ENCODE results near the gene GINS3. TPM values are rescaled to one million over a fixed set of nuclear protein-coding genes. Genes with fewer than 3 reads are reported as not detected.

Gene GINS3
- total RNA-seq, 3 donors from 2014 or later (not counting 1 experiment from before 2014, with no cell fraction given): 1.4 to 3.5 (median 2.2) TPM

- Histone ChIP-seq H3K9me3 (ENCODE audit: control insufficient read depth, insufficient read depth, low read length) (no peaks in the 10 kb centered on the region), H3K27me3 (ENCODE audit: control insufficient read depth, insufficient read depth, low read length) (peaks cover 6% of the 10 kb centered on the region), H3K4me3 (ENCODE audit: low read length) (no peak overlapping the region), H3K36me3 (ENCODE audit: control insufficient read depth, insufficient read depth, low read length) (no peaks in the 10 kb centered on the region), H3K27ac (ENCODE audit: low read length) (no peak overlapping the region), H3K4me1 (ENCODE audit: control insufficient read depth, insufficient read depth, low read length) (no peaks in the 10 kb centered on the region)
- DNase-seq: no peak
- Mint-ChIP-seq H3K9me3 (no peaks in the 10 kb centered on the region), H3K27ac (no peak overlapping the region), H3K4me1 (no peaks in the 10 kb centered on the region), H3K4me3 (no peak overlapping the region), H3K36me3 (no peaks in the 10 kb centered on the region), H3K27me3 (ENCODE audit: low read depth in 2 of 2) (peaks cover 39 to 57% of the 10 kb centered on the region in 2 donors)
- intact Hi-C loops (cut with micrococcal nuclease): no loop called here
- ATAC-seq: no peak
- 69% methylated on average over 5 of the region's 5 CpGs for WGBS (ENCODE audit: insufficient coverage)
- no peak for TF ChIP-seq CTCF (IDR thresholded peaks at IDR 0.05)
Observed at GRCh38 chr16:58346831-58347371, 45.4 kb upstream of the GINS3 start.

DNA sequence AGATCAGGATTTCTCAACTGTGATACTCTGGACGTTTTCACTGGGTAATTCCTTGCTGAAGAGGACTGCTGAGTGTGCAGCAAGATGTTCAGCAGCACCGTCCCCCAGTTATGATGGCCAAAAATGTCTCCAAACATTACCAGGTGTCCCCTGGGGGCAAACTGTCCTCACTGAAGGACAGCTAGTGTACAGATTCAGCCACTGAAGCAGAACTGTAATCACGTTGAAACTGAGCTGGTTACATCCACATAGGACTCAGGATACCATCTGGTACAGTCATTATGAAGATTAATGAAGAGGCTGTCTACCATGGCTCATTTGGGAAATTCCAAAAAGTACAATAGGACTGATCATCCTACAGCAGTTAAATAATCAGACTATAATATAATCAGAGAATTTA is 43.3 kb upstream of the GINS3 start:
- Mint-ChIP-seq H3K9me3 (no peaks in the 10 kb centered on the region), H3K27me3 (ENCODE audit: low read depth in 2 of 2) (peaks cover 31 to 65% of the 10 kb centered on the region in 2 donors), H3K27ac (no peak overlapping the region), H3K4me3 (no peak overlapping the region), H3K36me3 (no peaks in the 10 kb centered on the region), H3K4me1 (no peaks in the 10 kb centered on the region)
- Histone ChIP-seq H3K4me3 (ENCODE audit: low read length) (no peak overlapping the region), H3K36me3 (ENCODE audit: control insufficient read depth, insufficient read depth, low read length) (no peaks in the 10 kb centered on the region), H3K27me3 (ENCODE audit: control insufficient read depth, insufficient read depth, low read length) (peaks cover 5% of the 10 kb centered on the region), H3K4me1 (ENCODE audit: control insufficient read depth, insufficient read depth, low read length) (no peaks in the 10 kb centered on the region), H3K27ac (ENCODE audit: low read length) (no peak overlapping the region), H3K9me3 (ENCODE audit: control insufficient read depth, insufficient read depth, low read length) (peaks cover 3% of the 10 kb centered on the region)
- ATAC-seq: no peak
- DNase-seq: no peak
- TF ChIP-seq CTCF (IDR thresholded peaks at IDR 0.05): no peak
- WGBS (ENCODE audit: insufficient coverage): 48% methylated on average over 3 of the region's 3 CpGs
- intact Hi-C loops (cut with micrococcal nuclease): no loop called here

GRCh38 chr16:58352690-58353089 is 39.6 kb upstream of the GINS3 start:
- DNase-seq (no peak), ATAC-seq (no peak)
- H3K4me1 Mint-ChIP-seq: no peaks in the 10 kb centered on the region
- H3K27ac Mint-ChIP-seq: no peak overlapping the region
- WGBS (ENCODE audit: insufficient coverage): 81% methylated on average over 8 of the region's 8 CpGs
- Histone ChIP-seq H3K4me1 (ENCODE audit: control insufficient read depth, insufficient read depth, low read length) (no peaks in the 10 kb centered on the region), H3K36me3 (ENCODE audit: control insufficient read depth, insufficient read depth, low read length) (no peaks in the 10 kb centered on the region), H3K27ac (ENCODE audit: low read length) (no peak overlapping the region), H3K4me3 (ENCODE audit: low read length) (no peak overlapping the region), H3K9me3 (ENCODE audit: control insufficient read depth, insufficient read depth, low read length) (peaks cover 3% of the 10 kb centered on the region), H3K27me3 (ENCODE audit: control insufficient read depth, insufficient read depth, low read length) (peaks cover 3% of the 10 kb centered on the region)
- intact Hi-C loops (cut with micrococcal nuclease): no loop called here
- TF ChIP-seq CTCF (IDR thresholded peaks at IDR 0.05): no peak
- no peaks in the 10 kb centered on the region for H3K9me3 Mint-ChIP-seq
- H3K27me3 Mint-ChIP-seq (ENCODE audit: low read depth in 2 of 2): peaks cover 35 to 67% of the 10 kb centered on the region in 2 donors
- H3K4me3 Mint-ChIP-seq: no peak overlapping the region
- no peaks in the 10 kb centered on the region for H3K36me3 Mint-ChIP-seq

DNA sequence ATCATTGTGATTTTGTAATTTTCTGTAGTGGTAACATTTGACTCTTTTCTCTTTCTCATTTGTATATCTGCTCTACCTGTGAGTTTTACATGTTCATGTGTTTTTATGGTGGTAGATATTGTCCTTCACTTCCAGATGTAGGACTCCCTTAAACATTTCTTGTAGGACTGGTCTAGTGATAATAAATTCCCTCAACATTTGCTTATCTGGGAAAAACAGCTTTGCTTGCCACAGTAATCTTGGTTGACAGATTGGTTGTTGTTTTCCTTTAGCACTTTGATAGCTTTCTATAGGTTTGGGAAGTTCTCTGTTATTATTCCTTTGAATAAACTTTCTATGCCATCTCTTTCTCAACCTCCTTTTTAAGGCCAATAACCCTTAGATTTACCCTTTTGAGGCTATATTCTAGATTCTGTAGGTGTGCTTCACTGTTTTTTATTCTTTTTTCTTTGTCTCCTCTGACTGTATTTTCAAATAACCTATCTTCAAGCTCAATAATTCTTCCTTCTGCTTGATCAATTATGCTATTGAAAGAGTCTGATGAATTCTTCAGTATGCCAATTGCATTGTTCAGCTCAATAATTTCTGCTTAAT is 32.1 kb upstream of the GINS3 start:
- peaks cover 5 to 14% of the 10 kb centered on the region in 2 donors for H3K9me3 Mint-ChIP-seq
- H3K36me3 Mint-ChIP-seq: peaks cover 25% of the 10 kb centered on the region
- H3K27me3 ChIP-seq (ENCODE audit: control insufficient read depth, insufficient read depth, low read length): no peaks in the 10 kb centered on the region

More for the DNA sequence above, 32.1 kb upstream of the GINS3 start:
- Histone ChIP-seq H3K4me1 (ENCODE audit: control insufficient read depth, insufficient read depth, low read length) (no peaks in the 10 kb centered on the region), H3K9me3 (ENCODE audit: control insufficient read depth, insufficient read depth, low read length) (peaks cover 9% of the 10 kb centered on the region), H3K27ac (ENCODE audit: low read length) (no peak overlapping the region), H3K36me3 (ENCODE audit: control insufficient read depth, insufficient read depth, low read length) (no peaks in the 10 kb centered on the region), H3K4me3 (ENCODE audit: low read length) (no peak overlapping the region)
- no peak overlapping the region for H3K4me3 Mint-ChIP-seq
- ATAC-seq (no peak), DNase-seq (no peak)
- TF ChIP-seq CTCF (IDR thresholded peaks at IDR 0.05): no peak
- H3K4me1 Mint-ChIP-seq: no peaks in the 10 kb centered on the region
- H3K27me3 Mint-ChIP-seq (ENCODE audit: low read depth in 2 of 2): peaks cover 20 to 38% of the 10 kb centered on the region in 2 donors
- intact Hi-C loops (cut with micrococcal nuclease): no loop called here
- no peak overlapping the region for H3K27ac Mint-ChIP-seq
